MM.1S (cell line): ENCODE results near the gene DEDD2.

Experiments used
- EZH2 ChIP-seq: fragments of 300-600 bp; sonication (generic); optimal IDR thresholded peaks from 2 replicates; pipeline ENCODE3; 2017; ENCODE audit warnings: low read depth, mild to moderate bottlenecking, antibody characterized with exemption, low read length, mixed read lengths
- TF ChIP-seq, protein P1 (sequence below): fragments of 300-600 bp; sonication (generic); IDR thresholded peaks from 2 replicates; pipeline ENCODE4 v1.5.1; 2016; ENCODE audit warnings: antibody characterized with exemption, low read length, mixed read lengths

DNA sequence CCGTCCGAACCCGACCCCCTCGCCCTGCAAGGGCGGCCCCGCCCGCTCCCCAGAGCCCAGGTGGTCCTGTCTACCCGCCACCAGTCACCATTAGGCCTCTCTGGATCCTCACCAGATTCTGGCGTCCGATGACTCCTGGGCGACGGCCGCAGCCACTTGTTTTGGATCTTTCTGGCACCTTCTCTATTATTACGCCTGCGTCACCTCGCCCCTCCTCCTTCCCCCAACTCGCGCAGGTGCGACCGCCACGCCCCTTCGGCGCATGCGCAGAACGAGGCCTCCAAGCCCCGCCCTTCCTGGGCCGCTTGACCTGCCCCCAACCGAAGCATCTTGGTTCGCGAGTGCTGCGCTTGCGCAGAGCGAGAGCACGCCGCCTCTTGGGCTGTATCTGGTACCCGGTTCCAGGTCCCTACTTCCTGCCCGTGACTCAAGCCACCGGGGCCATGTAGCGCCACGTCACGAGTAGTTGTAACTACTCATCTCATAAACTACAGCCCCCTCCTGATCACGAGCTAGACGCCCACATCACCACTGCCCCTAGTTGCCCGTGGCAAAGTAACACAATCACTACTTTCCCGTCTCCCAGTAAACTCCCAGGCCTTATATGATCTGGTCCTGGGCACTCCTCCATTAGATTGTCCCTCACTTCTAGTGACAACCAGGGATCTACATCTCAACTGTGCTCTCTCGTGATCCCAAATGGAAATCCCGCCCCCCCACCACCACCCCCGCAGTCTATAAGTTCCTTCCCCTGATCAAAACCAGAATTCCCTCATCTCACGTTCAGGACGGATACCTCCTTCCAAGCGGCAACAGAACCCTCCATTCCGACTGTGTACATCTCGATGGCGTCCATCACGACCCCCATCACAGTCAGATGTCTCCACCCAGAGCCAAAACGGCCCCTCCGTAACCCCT is at the start of gene DEDD2:
- TF ChIP-seq, protein P1, sequence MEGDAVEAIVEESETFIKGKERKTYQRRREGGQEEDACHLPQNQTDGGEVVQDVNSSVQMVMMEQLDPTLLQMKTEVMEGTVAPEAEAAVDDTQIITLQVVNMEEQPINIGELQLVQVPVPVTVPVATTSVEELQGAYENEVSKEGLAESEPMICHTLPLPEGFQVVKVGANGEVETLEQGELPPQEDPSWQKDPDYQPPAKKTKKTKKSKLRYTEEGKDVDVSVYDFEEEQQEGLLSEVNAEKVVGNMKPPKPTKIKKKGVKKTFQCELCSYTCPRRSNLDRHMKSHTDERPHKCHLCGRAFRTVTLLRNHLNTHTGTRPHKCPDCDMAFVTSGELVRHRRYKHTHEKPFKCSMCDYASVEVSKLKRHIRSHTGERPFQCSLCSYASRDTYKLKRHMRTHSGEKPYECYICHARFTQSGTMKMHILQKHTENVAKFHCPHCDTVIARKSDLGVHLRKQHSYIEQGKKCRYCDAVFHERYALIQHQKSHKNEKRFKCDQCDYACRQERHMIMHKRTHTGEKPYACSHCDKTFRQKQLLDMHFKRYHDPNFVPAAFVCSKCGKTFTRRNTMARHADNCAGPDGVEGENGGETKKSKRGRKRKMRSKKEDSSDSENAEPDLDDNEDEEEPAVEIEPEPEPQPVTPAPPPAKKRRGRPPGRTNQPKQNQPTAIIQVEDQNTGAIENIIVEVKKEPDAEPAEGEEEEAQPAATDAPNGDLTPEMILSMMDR, result no peak
- no peak for TF ChIP-seq EZH2
